DMS79 treated with DMSO at 0.1 percent for 48 hours (cell line): ENCODE measurements around the gene DLG2.

Source experiments
- DNase-seq: peaks from one replicate; lab custom pipeline; 2025; lab: John Stamatoyannopoulos, UW

DLG2 gene

GRCh38 chr11:83921447-83922192 is 1705.5 kb downstream of the DLG2 start:
- DNase-seq = no peak

- DNase-seq = no peak
These were observed 1708.7 kb downstream of the DLG2 start for GRCh38 chr11:83918476-83918875.

- DNase-seq = no peak
These were observed 1712.1 kb downstream of the DLG2 start for GRCh38 chr11:83914995-83915394.

- DNase-seq = no peak
These were observed 1717.3 kb downstream of the DLG2 start for GRCh38 chr11:83909579-83910534.

GRCh38 chr11:83908298-83908856 is 1718.8 kb downstream of the DLG2 start:
- DNase-seq = no peak

- no peak for DNase-seq
These were observed 1731.6 kb downstream of the DLG2 start for GRCh38 chr11:83895516-83895915.

GRCh38 chr11:83881428-83881827 is 1745.7 kb downstream of the DLG2 start:
- DNase-seq = no peak

- no peak for DNase-seq
These were observed 1756.1 kb downstream of the DLG2 start for GRCh38 chr11:83871054-83871453.

GRCh38 chr11:83866655-83867054 is 1760.5 kb downstream of the DLG2 start:
- DNase-seq = no peak

- DNase-seq = no peak
These were observed 1761.3 kb downstream of the DLG2 start for GRCh38 chr11:83865636-83866461.

GRCh38 chr11:83864412-83865057 is 1762.6 kb downstream of the DLG2 start:
- DNase-seq = no peak

GRCh38 chr11:83863272-83863671 is 1763.9 kb downstream of the DLG2 start:
- DNase-seq = no peak

- no peak for DNase-seq
These were observed 1764.5 kb downstream of the DLG2 start for GRCh38 chr11:83862691-83863090.

- no peak for DNase-seq
These were observed 1765.1 kb downstream of the DLG2 start for GRCh38 chr11:83862033-83862432.

GRCh38 chr11:83858694-83859093 is 1768.5 kb downstream of the DLG2 start:
- no peak for DNase-seq

- DNase-seq = no peak
These were observed 1771.9 kb downstream of the DLG2 start for GRCh38 chr11:83855237-83855636.

- DNase-seq = no peak
These were observed 1774.2 kb downstream of the DLG2 start for GRCh38 chr11:83852775-83853442.

- DNase-seq = no peak
These were observed 1775.1 kb downstream of the DLG2 start for GRCh38 chr11:83852012-83852411.

- no peak for DNase-seq
These were observed 1779.6 kb downstream of the DLG2 start for GRCh38 chr11:83847467-83848034.

GRCh38 chr11:83845797-83846196 is 1781.3 kb downstream of the DLG2 start:
- no peak for DNase-seq
